ENCODE data around the gene ZC3H12D. TPM values are rescaled to one million over a fixed set of nuclear protein-coding genes. Genes with fewer than 3 reads are reported as not detected.
"Not testable (repeated sequence)": the region's sequence is repeated elsewhere in the genome, so short reads cannot be mapped to it uniquely, and the experiment has no call there.

The ZC3H12D gene
- total RNA-seq, 1 donor from 2014 or later = 0.86 TPM

DNA sequence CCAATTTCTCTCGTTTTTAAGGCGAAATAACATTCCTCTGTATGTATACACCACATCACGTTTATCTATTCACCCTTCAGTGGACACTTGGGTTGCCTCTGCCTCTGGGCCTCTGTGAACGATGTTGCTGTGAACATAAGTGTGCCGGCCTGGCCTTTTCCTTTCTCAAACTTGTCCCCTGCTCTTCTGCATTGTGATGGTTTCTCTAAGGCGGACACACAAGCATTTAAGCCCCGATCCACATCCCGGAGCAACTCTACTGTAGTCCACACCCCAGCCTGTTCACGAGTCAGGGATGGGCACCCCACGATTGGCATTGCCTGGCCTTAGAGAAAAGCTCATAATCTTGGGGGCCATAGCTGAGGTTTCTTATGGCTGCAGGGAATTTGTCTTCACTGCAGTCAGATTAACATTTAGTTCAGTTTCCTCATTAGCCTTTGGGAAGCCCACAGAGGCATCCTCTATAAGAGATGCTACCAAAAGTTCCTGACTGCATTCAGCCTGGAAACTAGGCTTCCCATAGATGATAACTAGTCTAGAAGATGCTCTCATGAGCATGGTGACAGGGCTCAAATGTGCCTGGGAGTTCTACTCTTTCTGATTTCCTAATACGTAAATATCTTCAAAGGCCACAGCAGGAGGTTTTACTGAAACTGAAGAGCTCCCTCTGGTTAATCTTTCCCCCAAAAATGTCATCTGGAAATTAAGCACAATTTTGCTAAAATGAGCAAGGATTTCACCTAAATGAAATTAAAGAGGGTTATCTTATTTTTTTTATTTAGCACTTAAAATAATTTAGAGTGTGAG lies 762 bp downstream of the ZC3H12D start:
- DNase-seq (ENCODE audit: low spot score) (peak; percentile 29), ATAC-seq (no peak)

DNA sequence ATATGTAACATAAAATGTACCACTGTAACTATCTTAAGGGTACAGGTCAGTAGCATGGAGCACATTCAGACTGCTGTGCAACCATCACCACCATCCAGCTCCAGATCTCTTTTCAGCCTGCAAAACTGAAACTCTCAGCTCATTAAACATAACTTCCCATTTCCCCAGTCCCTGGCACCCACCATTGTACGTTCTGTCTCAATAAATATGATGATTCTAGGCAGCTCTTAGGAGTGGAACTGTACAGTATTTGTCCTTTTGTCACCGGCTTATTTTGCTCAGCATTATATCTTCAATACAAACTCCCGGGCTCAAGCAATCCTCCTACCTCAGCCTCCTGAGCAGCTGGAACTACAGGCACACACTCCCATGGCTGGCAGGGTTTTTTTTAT lies 1.5 kb downstream of the ZC3H12D start:
- DNase-seq (ENCODE audit: low spot score) (peak; percentile 18), ATAC-seq (no peak)

DNA sequence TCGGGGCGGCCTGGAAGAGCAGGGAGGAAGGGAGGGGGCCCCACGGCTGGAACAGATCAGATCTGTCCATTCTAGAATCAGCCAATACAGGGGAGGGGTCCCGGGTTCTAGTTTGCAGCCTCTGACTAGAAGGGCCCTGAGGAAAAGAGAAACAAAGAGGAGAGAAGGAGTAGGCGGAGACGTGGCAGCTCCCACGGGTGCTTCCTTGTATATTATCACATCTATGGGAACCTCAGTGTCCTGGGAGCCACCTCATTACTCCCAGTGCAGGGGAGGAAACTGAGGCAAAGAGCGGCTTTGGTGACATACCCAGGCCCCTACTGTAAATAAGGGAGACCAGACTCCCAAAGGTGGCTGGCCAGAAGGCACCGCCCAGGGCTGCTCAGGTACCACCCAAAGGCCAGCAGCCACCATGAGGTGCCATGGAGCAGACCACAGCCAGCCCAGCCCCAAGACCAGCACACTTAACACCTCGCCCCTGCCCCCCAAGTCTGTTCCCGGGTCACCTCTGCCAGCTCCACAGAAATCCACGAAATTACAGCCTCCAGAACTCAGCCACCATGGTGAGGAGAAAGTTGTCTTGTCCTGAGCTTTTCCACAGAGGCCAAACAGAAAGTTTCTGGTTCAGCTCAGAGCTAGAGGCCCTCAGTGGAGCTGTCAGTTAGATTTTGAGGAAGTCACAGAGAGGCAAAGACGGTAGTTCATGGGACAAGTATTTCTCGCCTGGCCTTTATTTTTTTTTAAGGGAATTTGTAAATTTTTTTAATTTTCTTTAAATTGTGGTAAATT lies 2.1 kb downstream of the ZC3H12D start:
- DNase-seq (ENCODE audit: low spot score) = peak; percentile 43
- ATAC-seq = peak; percentile 21

DNA sequence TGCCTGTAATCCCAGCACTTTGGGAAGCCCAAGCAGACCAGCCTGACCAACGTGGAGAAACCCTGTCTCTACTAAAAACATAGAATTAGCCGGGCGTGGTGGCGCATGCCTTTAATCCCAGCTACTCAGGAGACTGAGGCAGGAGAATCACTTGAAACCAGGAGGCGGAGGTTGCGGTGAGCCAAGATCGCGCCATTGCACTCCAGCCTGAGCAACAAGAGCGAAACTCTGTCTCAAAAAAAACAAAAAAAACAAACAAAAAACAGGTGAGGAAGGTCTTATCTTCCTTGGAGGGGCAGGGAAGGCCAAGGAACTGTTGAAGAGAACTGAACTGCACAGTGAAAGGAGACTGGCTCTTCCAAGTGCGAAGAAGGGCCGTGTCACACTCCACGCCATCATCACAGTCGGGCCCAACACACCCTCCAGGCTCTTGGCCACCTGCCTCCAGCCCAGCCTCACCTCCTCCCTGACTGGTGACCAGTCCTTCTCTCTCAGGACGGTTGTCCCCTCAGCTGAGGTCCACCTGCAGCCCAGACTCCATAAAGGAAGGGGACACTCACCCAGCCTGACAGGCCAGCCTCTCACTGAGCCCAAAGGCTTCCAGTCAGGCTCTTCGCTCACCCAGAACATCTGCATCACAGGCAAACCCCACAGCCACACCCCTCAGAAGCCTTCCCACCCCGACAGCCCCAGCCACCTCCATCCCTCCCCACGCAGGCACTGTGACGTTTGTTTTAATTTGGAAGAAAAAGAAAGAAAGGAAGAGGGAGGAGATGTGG lies 4.1 kb downstream of the ZC3H12D start:
- no peak for ATAC-seq
- peak; percentile 39 for DNase-seq (ENCODE audit: low spot score)

DNA sequence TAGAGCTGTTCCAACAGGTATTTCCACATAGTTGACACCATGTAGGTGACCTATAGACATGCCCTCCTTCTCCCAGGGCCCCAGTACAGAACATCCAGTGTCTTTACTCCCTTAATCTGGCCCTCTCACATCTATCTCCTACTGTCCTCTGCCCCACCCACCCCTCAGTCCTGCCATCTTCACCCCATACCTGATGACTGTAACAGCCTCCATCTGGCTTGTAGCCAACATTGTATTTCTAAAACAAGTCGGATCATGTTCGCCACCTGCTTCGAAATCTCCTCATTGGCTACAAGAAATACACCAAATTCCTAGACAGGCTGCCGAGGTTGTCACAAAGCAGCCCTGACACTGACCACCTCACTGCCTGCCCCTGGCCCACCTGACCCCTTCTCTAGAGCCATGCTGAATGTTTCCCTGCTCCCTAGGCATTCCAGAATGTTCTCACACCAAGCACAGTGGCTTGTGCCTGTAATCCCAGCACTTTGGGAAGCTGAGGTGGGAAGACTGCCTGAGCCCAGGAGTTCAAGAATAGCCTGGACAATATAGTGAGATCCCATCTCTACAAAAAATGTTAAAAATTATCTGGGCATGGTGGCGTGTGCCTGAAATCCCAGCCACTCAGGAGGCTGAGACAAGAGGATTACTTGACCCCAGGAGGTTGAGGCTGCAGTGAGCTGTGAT lies 6.0 kb downstream of the ZC3H12D start:
- DNase-seq (ENCODE audit: low spot score) = no peak
- ATAC-seq = no peak

DNA sequence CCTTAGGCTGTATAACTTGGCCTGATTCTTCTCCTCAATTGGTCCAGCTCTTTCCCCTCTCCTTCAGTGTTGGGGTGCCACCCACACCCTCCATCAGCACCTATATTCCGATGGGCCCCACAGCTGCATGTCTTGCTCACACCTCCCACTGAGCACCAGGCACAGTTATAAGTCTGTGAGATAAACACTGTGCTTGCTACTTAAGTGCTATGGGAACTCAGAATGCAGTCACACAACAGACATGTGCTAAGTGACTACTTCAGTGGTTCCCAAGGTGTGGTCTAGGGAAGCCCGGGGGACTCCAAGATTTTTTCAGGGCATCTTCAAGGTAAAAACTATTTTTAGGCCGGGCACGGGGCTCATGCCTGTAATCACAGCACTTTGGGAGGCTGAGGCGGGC lies 7.3 kb downstream of the ZC3H12D start:
- DNase-seq (ENCODE audit: low spot score) (no peak), ATAC-seq (no peak)

DNA sequence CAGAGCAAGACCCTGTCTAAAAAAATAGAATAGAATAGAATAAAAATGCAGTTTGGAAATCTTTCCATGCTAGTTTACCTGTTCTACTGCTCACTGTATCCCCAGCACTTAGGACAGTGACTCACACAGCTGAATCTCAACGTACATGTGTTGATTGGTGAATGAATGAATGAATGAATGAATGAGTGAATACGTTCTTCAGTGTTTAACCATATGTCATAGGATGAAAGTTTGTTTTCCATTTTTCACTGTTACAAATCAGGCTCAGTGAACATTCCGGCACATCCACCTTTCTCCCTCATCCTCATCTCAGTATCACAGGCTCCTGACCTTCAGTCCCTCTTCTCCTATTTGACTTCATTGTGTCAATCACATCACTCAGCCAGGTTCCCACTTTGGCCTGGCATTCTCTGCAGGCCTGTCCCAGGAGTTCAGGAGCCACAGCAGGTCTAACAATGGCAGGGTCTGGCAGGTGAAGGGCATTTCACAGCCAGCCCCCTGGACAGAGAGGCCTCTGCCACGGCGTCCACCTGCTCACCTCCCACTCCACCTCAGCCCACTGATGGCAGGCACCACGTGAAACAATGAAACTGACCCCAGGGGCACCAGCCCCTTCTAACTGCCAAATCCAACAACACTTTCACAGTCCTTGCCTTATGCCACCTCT lies 7.9 kb downstream of the ZC3H12D start:
- DNase-seq (ENCODE audit: low spot score) (no peak), ATAC-seq (no peak)

DNA sequence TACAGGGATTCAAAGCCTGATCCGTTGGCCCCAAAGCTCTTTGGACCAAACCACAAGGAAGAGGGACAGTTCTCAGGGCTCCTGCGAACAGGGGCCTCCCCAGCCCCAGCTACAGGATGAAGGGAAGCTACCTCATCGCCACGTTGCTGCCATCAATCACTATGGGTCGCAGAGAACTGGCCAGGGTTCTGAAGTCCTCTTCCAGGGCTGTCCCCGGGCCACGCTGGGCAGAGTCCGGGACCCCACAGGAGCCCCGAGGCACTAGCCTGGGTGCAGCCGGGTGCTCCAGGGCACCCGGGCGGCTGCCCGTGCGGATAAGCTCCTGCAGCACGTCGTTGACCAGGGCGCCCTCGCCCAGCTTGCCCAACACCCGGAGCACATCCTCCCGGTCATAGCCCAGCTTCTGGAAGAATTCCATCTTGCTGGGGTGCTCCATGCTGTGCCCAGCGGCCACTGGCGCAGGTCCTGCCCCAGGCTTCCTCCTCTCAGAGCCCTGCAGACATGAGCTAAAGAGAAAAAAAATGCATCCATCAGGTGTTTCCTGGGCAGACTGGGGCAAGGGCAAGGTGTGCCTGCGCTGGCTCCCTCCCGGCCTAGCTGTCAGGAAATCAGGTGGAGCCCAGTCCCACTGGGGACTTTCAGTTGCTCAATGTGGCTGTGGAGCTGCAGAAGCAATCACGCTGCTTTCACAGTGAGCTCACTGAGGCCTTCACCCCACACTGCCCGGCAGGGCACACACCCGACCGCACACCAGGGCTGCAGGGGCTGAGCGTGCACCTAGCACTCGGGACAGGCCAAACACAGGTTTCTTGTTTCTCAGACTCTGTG lies 10.5 kb downstream of the ZC3H12D start:
- no peak for ATAC-seq
- DNase-seq (ENCODE audit: low spot score) = no peak

DNA sequence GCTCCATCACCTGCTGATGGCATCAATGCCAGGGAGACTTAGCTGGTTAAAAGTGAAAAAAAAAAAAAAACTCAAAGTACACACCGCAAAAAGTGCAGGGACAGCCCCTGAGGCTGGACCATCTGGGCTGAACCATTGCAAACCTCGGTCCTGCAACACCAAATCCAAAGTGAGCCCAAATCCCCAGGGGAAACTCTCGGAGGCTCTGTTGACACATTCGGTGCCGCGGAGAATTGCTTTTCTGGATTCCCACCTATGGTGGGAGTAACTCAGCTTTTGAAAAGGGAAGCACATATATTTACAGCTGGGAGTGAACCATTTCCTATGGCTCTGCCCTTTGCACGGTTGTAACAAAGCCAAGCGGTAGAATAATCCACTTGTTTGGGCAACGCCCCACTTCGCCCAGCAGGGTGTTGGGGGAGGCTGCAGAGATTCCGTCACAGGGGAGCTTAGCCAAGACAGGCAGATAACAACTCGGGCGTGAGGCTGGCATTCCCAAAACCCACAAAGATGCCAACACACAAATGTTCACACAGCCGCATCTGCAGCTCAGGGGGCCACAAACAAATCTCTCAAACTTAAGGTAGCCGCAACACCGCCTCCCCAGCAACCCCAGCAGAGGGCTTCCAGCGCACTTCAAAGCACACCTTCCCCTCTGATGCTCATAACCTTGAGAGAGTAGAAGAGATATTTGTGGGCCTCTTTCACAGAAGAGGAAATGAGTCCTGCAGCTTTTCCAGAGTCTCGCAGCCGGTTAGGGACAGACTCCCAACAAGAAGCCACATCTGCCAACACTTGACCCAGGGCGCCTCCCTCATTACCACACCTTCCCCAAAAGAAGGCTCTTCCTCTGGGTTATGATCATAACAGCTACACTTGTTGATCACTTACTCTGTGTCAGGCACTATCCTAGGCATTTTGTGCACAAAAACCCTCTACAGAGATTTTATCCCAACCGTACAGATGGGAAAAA lies 11.4 kb downstream of the ZC3H12D start:
- ATAC-seq = no peak
- no peak for DNase-seq (ENCODE audit: low spot score)

DNA sequence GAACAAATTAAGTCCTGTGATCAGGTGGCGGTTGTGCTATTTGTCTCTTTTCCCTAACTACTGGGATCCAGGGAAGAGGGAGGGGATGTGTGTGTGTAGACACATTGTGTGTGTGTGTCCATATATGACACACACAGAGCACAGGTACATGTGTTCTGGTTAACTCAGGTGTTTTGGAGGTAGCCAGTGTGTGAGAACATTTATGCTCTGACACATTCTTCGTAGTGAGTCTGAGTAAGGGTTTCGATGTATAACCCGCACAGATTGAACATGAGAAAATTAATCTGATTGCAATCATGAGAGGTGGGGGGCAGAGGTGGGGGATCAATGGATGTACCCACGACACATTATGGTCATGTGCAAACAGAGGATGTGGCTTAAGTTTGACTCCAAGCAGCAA lies 12.6 kb downstream of the ZC3H12D start:
- ATAC-seq (no peak), DNase-seq (ENCODE audit: low spot score) (no peak)

DNA sequence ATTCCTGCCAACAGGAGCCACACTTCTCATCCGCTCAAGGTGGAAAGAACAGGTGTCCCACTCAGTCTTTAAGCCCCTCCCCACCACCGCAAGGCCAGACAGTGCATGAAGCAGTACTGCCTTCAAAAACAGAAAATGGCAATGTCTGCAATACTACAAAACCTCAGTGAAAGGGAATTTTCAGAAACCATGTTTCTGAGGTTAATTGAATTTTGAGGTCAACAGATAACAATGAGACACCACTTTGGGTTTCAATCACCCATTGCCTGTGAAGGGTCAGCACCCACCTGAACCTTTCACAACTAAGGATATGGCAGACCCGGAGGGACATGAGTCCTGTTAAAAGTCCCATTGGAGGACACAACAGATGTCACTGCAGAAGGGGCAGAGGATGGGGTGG lies 13.0 kb downstream of the ZC3H12D start:
- ATAC-seq (no peak), DNase-seq (ENCODE audit: low spot score) (no peak)

DNA sequence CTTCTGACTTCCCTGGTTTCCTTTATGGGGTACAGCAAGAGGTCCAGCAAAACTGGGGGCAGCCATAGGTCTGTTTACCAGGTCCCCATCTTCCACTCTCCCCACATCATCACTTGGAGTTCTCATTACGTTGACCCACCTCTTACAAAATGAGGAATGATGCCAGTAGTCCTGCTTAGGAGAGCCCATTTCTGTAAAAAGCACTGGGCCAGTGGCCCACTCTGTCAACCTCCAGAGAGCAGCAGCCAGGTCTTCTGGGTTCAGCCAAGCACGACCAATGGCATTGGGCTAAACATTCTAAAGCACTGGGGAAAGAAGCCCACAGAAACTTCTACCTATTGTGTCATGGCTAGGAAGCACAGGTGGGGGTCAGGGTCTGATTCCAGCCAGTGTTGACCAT lies 13.9 kb downstream of the ZC3H12D start:
- no peak for ATAC-seq
- no peak for DNase-seq (ENCODE audit: low spot score)

DNA sequence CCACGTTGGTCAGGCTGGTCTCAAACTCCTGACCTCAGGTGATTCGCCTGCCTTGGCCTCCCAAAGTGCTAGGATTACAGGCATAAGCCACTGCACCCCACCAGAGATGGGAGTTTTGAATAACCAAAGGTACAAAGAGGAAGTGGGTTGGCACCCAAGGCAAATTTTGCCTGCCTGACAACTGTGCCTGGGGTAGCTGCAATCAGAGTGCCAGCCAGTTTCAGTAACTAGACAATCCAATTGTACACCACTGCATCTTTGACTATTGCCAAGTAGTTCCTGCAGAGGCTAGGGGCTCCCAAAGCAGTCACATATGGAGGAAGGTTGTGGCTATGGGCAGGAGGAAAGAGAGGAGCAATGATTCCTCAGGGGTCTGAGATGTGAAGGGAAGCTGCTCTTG lies 16.6 kb downstream of the ZC3H12D start:
- no peak for ATAC-seq
- DNase-seq (ENCODE audit: low spot score) = no peak

DNA sequence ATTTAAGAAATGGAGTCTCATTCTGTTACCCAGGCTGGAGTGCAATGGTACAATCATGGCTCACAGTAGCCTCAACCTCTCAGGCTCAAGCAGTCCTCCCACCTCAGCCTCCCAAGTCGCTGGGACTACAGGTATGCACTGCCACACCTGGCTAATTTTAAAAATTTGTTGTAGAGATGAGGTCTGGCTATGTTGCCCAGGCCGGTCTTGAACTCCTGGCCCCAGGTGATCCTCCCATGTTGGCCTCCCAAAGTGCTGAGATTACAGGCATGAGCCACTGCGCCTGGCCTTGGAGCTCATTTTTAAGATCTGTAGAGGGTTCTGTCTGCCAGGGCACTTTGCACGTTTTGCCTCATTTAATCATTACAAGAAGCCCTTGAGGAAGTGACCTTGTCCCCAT lies 17.5 kb downstream of the ZC3H12D start:
- DNase-seq (ENCODE audit: low spot score) = no peak
- no peak for ATAC-seq

DNA sequence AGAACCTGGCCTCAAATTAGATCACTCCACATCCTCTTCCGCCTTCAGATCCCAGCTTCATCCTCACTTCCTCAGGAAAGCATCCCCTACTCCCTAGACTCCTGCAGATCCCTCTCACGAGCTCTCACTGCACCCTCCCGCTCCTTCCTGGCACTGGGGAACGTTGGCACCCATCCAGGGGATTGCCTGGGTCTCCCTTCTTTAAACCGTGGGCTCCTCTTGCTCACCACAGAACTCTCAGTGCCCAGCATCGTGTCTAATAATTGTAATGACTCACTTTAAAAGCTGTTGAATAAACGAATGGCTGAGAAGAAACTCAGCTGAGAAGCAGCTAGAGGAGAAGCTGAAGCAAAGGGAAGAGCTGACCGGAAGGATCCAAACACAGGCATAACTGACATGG lies 20.4 kb downstream of the ZC3H12D start:
- DNase-seq (ENCODE audit: low spot score) = no peak
- no peak for ATAC-seq

DNA sequence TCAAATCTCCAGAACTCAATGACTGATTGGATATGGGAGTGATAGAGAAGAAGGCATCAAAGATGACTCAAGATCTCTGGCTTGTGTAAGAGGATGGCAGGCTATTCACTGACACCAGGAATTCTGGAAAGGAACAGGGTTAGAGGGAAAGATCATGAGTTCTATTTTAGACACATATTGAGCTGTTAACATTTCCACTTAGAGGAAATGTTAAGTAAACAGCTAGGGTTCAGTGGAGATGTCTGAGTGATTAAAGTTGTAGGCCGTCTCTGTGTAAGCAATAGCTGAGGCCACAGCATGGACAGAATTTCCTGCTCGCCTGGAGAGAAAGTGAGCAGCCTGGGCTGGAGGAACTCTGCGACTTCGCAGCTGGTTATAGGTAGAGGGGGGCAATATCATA lies 21.0 kb downstream of the ZC3H12D start:
- ATAC-seq = no peak
- DNase-seq (ENCODE audit: low spot score) = no peak

DNA sequence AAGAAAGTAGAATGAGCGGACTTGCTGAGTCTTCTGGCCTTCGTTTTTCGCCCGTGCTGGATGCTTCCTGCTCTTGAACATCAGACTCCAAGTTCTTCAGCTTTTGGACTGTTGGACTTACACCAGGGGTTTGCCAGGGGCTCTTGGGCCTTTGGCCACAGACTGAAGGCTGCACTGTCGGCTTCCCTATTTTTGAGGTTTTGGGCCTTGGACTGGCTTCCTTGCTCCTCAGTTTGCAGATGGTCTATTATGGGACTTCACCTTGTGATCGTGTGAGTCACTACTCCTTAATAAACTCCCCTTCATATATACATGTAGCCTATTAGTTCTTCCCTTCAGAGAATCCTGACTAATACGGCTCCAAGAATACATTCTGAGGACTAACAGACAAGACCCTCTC lies 22.1 kb downstream of the ZC3H12D start:
- not testable (repeated sequence) for ATAC-seq; DNase-seq (ENCODE audit: low spot score)

DNA sequence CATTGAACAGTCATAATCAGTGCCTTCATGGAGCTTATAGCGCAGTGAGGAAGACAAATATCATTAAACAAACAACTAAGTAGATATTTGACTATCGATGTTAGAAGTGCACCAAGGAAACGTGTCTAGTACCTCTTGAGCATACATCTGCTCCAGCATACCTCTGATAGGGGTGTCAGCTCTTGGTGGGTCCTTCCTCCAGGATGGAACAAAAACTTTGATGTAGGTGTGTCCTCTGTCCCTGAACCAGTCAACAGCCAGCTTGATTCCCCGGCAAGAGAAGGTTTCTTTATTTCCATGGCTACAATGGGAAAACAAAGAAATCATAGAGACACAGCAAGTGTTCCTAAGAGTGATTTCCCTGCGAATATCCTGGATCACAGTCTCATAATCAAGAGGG lies 23.1 kb downstream of the ZC3H12D start:
- DNase-seq (ENCODE audit: low spot score) (no peak), ATAC-seq (no peak)
